Hypothalamus (tissue), 51 donors: ENCODE results near the gene LRP1-AS.

ENCODE experiments used
- DNase-seq, 51 donors: peaks; one replicate each; lab custom pipeline; 2025; lab: John Stamatoyannopoulos, UW

LRP1-AS gene

GRCh38 chr12:57181072-57181471, 33.7 kb upstream of the LRP1-AS start:
- DNase-seq, result no peak

- no peak for DNase-seq
Observed at GRCh38 chr12:57180321-57180989, 33.0 kb upstream of the LRP1-AS start.

GRCh38 chr12:57179331-57180086, 32.1 kb upstream of the LRP1-AS start:
- DNase-seq, result no peak

GRCh38 chr12:57178213-57178612, 30.8 kb upstream of the LRP1-AS start:
- DNase-seq, result no peak

GRCh38 chr12:57177354-57177753, 29.9 kb upstream of the LRP1-AS start:
- no peak for DNase-seq

GRCh38 chr12:57176846-57177245, 29.4 kb upstream of the LRP1-AS start:
- DNase-seq, result no peak

GRCh38 chr12:57176139-57176477, 28.7 kb upstream of the LRP1-AS start:
- no peak for DNase-seq

- DNase-seq, result peak in 48 of 51 donors; percentile 4 to 84 (median 58)
Observed at GRCh38 chr12:57175428-57176138, 28.2 kb upstream of the LRP1-AS start.

- peak in 1 of 51 donors; percentile 32 for DNase-seq
Observed at GRCh38 chr12:57173683-57174082, 26.3 kb upstream of the LRP1-AS start.

- peak in 4 of 51 donors; percentile 6 to 22 (median 10) for DNase-seq
Observed at GRCh38 chr12:57173089-57173488, 25.7 kb upstream of the LRP1-AS start.

GRCh38 chr12:57171668-57172067, 24.2 kb upstream of the LRP1-AS start:
- no peak for DNase-seq

- no peak for DNase-seq
Observed at GRCh38 chr12:57170927-57171326, 23.5 kb upstream of the LRP1-AS start.

- no peak for DNase-seq
Observed at GRCh38 chr12:57170408-57170807, 23.0 kb upstream of the LRP1-AS start.

- no peak for DNase-seq
Observed at GRCh38 chr12:57169969-57170368, 22.6 kb upstream of the LRP1-AS start.

- DNase-seq, result no peak
Observed at GRCh38 chr12:57169046-57169795, 21.8 kb upstream of the LRP1-AS start.

- DNase-seq, result no peak
Observed at GRCh38 chr12:57168058-57168457, 20.6 kb upstream of the LRP1-AS start.

- DNase-seq, result peak in 1 of 51 donors; percentile 73
Observed at GRCh38 chr12:57166971-57167371, 19.6 kb upstream of the LRP1-AS start.

GRCh38 chr12:57165741-57166140, 18.3 kb upstream of the LRP1-AS start:
- no peak for DNase-seq

- no peak for DNase-seq
Observed at GRCh38 chr12:57164966-57165625, 17.7 kb upstream of the LRP1-AS start.

GRCh38 chr12:57164454-57164853, 17.0 kb upstream of the LRP1-AS start:
- no peak for DNase-seq
